ENCODE results near the gene TKT.

Gene TKT

GRCh38 chr3:53223541-53223966 lies 32.3 kb downstream of the TKT start:
- DNase-seq: no peak

- DNase-seq: no peak
Observed at GRCh38 chr3:53223025-53223424, 32.8 kb downstream of the TKT start.

- DNase-seq: no peak
Observed at GRCh38 chr3:53222183-53222901, 33.5 kb downstream of the TKT start.

- DNase-seq: no peak
Observed at GRCh38 chr3:53221827-53222182, 34.0 kb downstream of the TKT start.

- no peak for DNase-seq
Observed at GRCh38 chr3:53221345-53221744, 34.5 kb downstream of the TKT start.

GRCh38 chr3:53219895-53220483 lies 35.8 kb downstream of the TKT start:
- peak; percentile 80 to 87 for DNase-seq

GRCh38 chr3:53218131-53218530 lies 37.7 kb downstream of the TKT start:
- DNase-seq: no peak

- no peak for DNase-seq
Observed at GRCh38 chr3:53217175-53217574, 38.6 kb downstream of the TKT start.

- DNase-seq: no peak
Observed at GRCh38 chr3:53216723-53217122, 39.1 kb downstream of the TKT start.

GRCh38 chr3:53215816-53216215 lies 40.0 kb downstream of the TKT start:
- no peak for DNase-seq

GRCh38 chr3:53213276-53213675 lies 42.5 kb downstream of the TKT start:
- no peak for DNase-seq

- DNase-seq: no peak
Observed at GRCh38 chr3:53211706-53212702, 43.8 kb downstream of the TKT start.

- DNase-seq: no peak
Observed at GRCh38 chr3:53202331-53203015, 53.3 kb downstream of the TKT start.

GRCh38 chr3:53200501-53201498 lies 55.0 kb downstream of the TKT start:
- DNase-seq: no peak

- DNase-seq: no peak
Observed at GRCh38 chr3:53199834-53200233, 56.0 kb downstream of the TKT start.

GRCh38 chr3:53198996-53199395 lies 56.8 kb downstream of the TKT start:
- no peak for DNase-seq

GRCh38 chr3:53198256-53198977 lies 57.4 kb downstream of the TKT start:
- no peak for DNase-seq

GRCh38 chr3:53196575-53197407 lies 59.0 kb downstream of the TKT start:
- peak; percentile 26 to 31 for DNase-seq

GRCh38 chr3:53195602-53196574 lies 59.9 kb downstream of the TKT start:
- peak; percentile 53 to 65 for DNase-seq

Data from stimulated activated CD4-positive, alpha-beta T cell treated with anti-CD3 and anti-CD28 coated beads, Interleukin-2, amount 100 ng/mL, for 48 hours (primary cell).